Esophagus (tissue), 2 donors: Measurements from ENCODE around the gene OR4A5. TPM values are rescaled to one million over a fixed set of nuclear protein-coding genes. Genes with fewer than 3 reads are reported as not detected.
"Not testable (repeated sequence)": the region's sequence is repeated elsewhere in the genome, so short reads cannot be mapped to it uniquely, and the experiment has no call there.

Source experiments
- H3K27ac ChIP-seq, 2 donors: one replicate each; pipeline ENCODE4 v1.5.1; 2013; ENCODE audit warnings: low read depth in 2 of 2, mild to moderate bottlenecking in 2 of 2, inconsistent platforms in 1 of 2, low read length in 1 of 2, moderate library complexity in 1 of 2
- H3K27me3 ChIP-seq, 2 donors: one replicate each; pipeline ENCODE4 v1.6.1; 2013; ENCODE audit warnings: low read length in 2 of 2, control low read depth in 1 of 2, mild to moderate bottlenecking in 1 of 2; ENCODE audit not compliant: insufficient read depth in 2 of 2, control insufficient read depth in 1 of 2
- H3K36me3 ChIP-seq, 2 donors: one replicate each; pipeline ENCODE4 v1.6.1; 2013; ENCODE audit warnings: low read length in 1 of 2; ENCODE audit not compliant: control insufficient read depth in 2 of 2, insufficient read depth in 2 of 2
- H3K4me1 ChIP-seq, 2 donors: one replicate each; pipeline ENCODE4 v1.6.1; 2013; ENCODE audit warnings: low read length in 1 of 2; ENCODE audit not compliant: control insufficient read depth in 2 of 2, insufficient read depth in 2 of 2
- H3K4me3 ChIP-seq, 2 donors: one replicate each; pipeline ENCODE4 v1.5.1; 2013; ENCODE audit warnings: low read length in 2 of 2, mild to moderate bottlenecking in 2 of 2, low read depth in 1 of 2, moderate library complexity in 1 of 2
- H3K9me3 ChIP-seq, 2 donors: one replicate each; pipeline ENCODE4 v1.6.1; 2013; ENCODE audit warnings: mild to moderate bottlenecking in 2 of 2, low read depth in 1 of 2, low read length in 1 of 2, moderate library complexity in 1 of 2; ENCODE audit not compliant: control insufficient read depth in 2 of 2, insufficient read depth in 1 of 2
- WGBS, 2 donors: extraction: QIAGEN DNeasy Blood & Tissue Kit; methylation state at CpG; one replicate each; pipeline ENCODE4 v1.1.7; 2013; 5-methylcytosine and 5-hydroxymethylcytosine counted together
- polyA plus RNA-seq, 2 donors: library from polyadenylated mRNA; stranded (reverse); fragments of 200-250 nt; gene quantifications; one replicate each; pipeline ENCODE4 v1.2.3, GENCODE V29; 2013
- donor health status: healthy with polysubstance abuse.
- donor health status: Bipolar disorder and iron deficiency.

Gene OR4A5
- polyA plus RNA-seq: not detected

- not testable (repeated sequence) for H3K9me3 ChIP-seq, H3K27ac ChIP-seq, H3K27me3 ChIP-seq, H3K4me1 ChIP-seq, H3K36me3 ChIP-seq, H3K4me3 ChIP-seq
- WGBS, 2 donors: 0 to 3% methylated on average over 1 of the region's 1 CpG
Observed at GRCh38 chr11:54706532-54706931, at the start of gene OR4A5. TSS of gene OR4A5 (plus strand) at chr11:54706832. CDS start at chr11:54706885, 53 bp downstream.

- WGBS, 2 donors: 61 to 67% methylated on average over 5 of the region's 5 CpGs
- H3K9me3 ChIP-seq, H3K4me1 ChIP-seq, H3K27me3 ChIP-seq, H3K27ac ChIP-seq, H3K4me3 ChIP-seq, H3K36me3 ChIP-seq: not testable (repeated sequence)
Observed at GRCh38 chr11:54720094-54720493, 13.5 kb downstream of the OR4A5 start.

Other genes with a start within 250 kb of the OR4A5 start
- not detected for gene OR4C46, start 102.8 kb upstream of the OR4A5 start, polyA plus RNA-seq